ENCODE results near the gene GUK1.

Gene GUK1

GRCh38 chr1:228097333-228098081, 42.6 kb upstream of the GUK1 start:
- peaks cover 0 to 25% of the 10 kb centered on the region in 2 donors for H3K4me1 ChIP-seq (ENCODE audit: control insufficient read depth in 1 of 2, insufficient read depth in 2 of 2, low read length in 2 of 2)
- no peak overlapping the region for H3K27ac ChIP-seq (ENCODE audit: low read length)
- no peaks in the 10 kb centered on the region for H3K27me3 ChIP-seq (ENCODE audit: low read depth, low read length)
- peaks cover 29 to 60% of the 10 kb centered on the region in 2 donors for H3K36me3 ChIP-seq (ENCODE audit: control insufficient read depth in 1 of 2, insufficient read depth in 2 of 2, low read length in 2 of 2)
- H3K9me3 ChIP-seq (ENCODE audit: control insufficient read depth in 1 of 2, low read length in 2 of 2): peaks cover 6 to 14% of the 10 kb centered on the region in 2 donors
- H3K4me3 ChIP-seq (ENCODE audit: low read depth in 1 of 2, low read length in 2 of 2): no peak overlapping the region

GRCh38 chr1:228098323-228098931, 41.7 kb upstream of the GUK1 start:
- Histone ChIP-seq H3K4me1 (ENCODE audit: control insufficient read depth in 1 of 2, insufficient read depth in 2 of 2, low read length in 2 of 2) (peaks cover 0 to 25% of the 10 kb centered on the region in 2 donors), H3K36me3 (ENCODE audit: control insufficient read depth in 1 of 2, insufficient read depth in 2 of 2, low read length in 2 of 2) (peaks cover 29 to 54% of the 10 kb centered on the region in 2 donors), H3K9me3 (ENCODE audit: control insufficient read depth in 1 of 2, low read length in 2 of 2) (peaks cover 6 to 14% of the 10 kb centered on the region in 2 donors), H3K27ac (ENCODE audit: low read length) (no peak overlapping the region), H3K4me3 (ENCODE audit: low read depth in 1 of 2, low read length in 2 of 2) (no peak overlapping the region), H3K27me3 (ENCODE audit: low read depth, low read length) (no peaks in the 10 kb centered on the region)

GRCh38 chr1:228099331-228099732, 40.7 kb upstream of the GUK1 start:
- Histone ChIP-seq H3K9me3 (ENCODE audit: control insufficient read depth in 1 of 2, low read length in 2 of 2) (peaks cover 2 to 9% of the 10 kb centered on the region in 2 donors), H3K4me1 (ENCODE audit: control insufficient read depth in 1 of 2, insufficient read depth in 2 of 2, low read length in 2 of 2) (peaks cover 0 to 34% of the 10 kb centered on the region in 2 donors), H3K27ac (ENCODE audit: low read length) (no peak overlapping the region), H3K36me3 (ENCODE audit: control insufficient read depth in 1 of 2, insufficient read depth in 2 of 2, low read length in 2 of 2) (peaks cover 29 to 50% of the 10 kb centered on the region in 2 donors), H3K4me3 (ENCODE audit: low read depth in 1 of 2, low read length in 2 of 2) (no peak overlapping the region), H3K27me3 (ENCODE audit: low read depth, low read length) (no peaks in the 10 kb centered on the region)

GRCh38 chr1:228100822-228101613, 39.1 kb upstream of the GUK1 start:
- Histone ChIP-seq H3K27ac (ENCODE audit: low read length) (no peak overlapping the region), H3K9me3 (ENCODE audit: control insufficient read depth in 1 of 2, low read length in 2 of 2) (no peaks in the 10 kb centered on the region), H3K27me3 (ENCODE audit: low read depth, low read length) (no peaks in the 10 kb centered on the region), H3K4me1 (ENCODE audit: control insufficient read depth in 1 of 2, insufficient read depth in 2 of 2, low read length in 2 of 2) (peaks cover 0 to 38% of the 10 kb centered on the region in 2 donors), H3K36me3 (ENCODE audit: control insufficient read depth in 1 of 2, insufficient read depth in 2 of 2, low read length in 2 of 2) (peaks cover 29 to 50% of the 10 kb centered on the region in 2 donors), H3K4me3 (ENCODE audit: low read depth in 1 of 2, low read length in 2 of 2) (no peak overlapping the region)

- H3K4me3 ChIP-seq (ENCODE audit: low read depth in 1 of 2, low read length in 2 of 2): peak overlapping the region in 1 of 2 donors; percentile 92
- no peak overlapping the region for H3K27ac ChIP-seq (ENCODE audit: low read length)
- H3K36me3 ChIP-seq (ENCODE audit: control insufficient read depth in 1 of 2, insufficient read depth in 2 of 2, low read length in 2 of 2): peaks cover 30 to 56% of the 10 kb centered on the region in 2 donors
- no peaks in the 10 kb centered on the region for H3K9me3 ChIP-seq (ENCODE audit: control insufficient read depth in 1 of 2, low read length in 2 of 2)
- H3K27me3 ChIP-seq (ENCODE audit: low read depth, low read length): no peaks in the 10 kb centered on the region
- peaks cover 0 to 33% of the 10 kb centered on the region in 2 donors for H3K4me1 ChIP-seq (ENCODE audit: control insufficient read depth in 1 of 2, insufficient read depth in 2 of 2, low read length in 2 of 2)
Observed at GRCh38 chr1:228101614-228101993, 38.5 kb upstream of the GUK1 start.

- H3K9me3 ChIP-seq (ENCODE audit: control insufficient read depth in 1 of 2, low read length in 2 of 2): no peaks in the 10 kb centered on the region
- peaks cover 32 to 57% of the 10 kb centered on the region in 2 donors for H3K36me3 ChIP-seq (ENCODE audit: control insufficient read depth in 1 of 2, insufficient read depth in 2 of 2, low read length in 2 of 2)
- no peaks in the 10 kb centered on the region for H3K27me3 ChIP-seq (ENCODE audit: low read depth, low read length)
- H3K4me3 ChIP-seq (ENCODE audit: low read depth in 1 of 2, low read length in 2 of 2): peak overlapping the region; percentile 21 to 92
- H3K4me1 ChIP-seq (ENCODE audit: control insufficient read depth in 1 of 2, insufficient read depth in 2 of 2, low read length in 2 of 2): peaks cover 0 to 30% of the 10 kb centered on the region in 2 donors
- no peak overlapping the region for H3K27ac ChIP-seq (ENCODE audit: low read length)
Observed at GRCh38 chr1:228101994-228102790, 37.9 kb upstream of the GUK1 start.

- H3K27ac ChIP-seq (ENCODE audit: low read length): no peak within 1 kb of the TSS
- H3K27me3 ChIP-seq (ENCODE audit: low read depth, low read length): no peaks in the 10 kb centered on the region
- peaks cover 0 to 34% of the 10 kb centered on the region in 2 donors for H3K4me1 ChIP-seq (ENCODE audit: control insufficient read depth in 1 of 2, insufficient read depth in 2 of 2, low read length in 2 of 2)
- H3K9me3 ChIP-seq (ENCODE audit: control insufficient read depth in 1 of 2, low read length in 2 of 2): no peaks in the 10 kb centered on the region
- H3K36me3 ChIP-seq (ENCODE audit: control insufficient read depth in 1 of 2, insufficient read depth in 2 of 2, low read length in 2 of 2): peaks cover 29 to 57% of the 10 kb centered on the region in 2 donors
- peak within 1 kb of the TSS; percentile 57 to 92 for H3K4me3 ChIP-seq (ENCODE audit: low read depth in 1 of 2, low read length in 2 of 2)
Observed at GRCh38 chr1:228102791-228103620, 37.1 kb upstream of the GUK1 start, which contains the start of gene C1orf35. C1orf35 (minus strand) TSS chr1:228103325; CDS start chr1:228103227, 98 bp downstream.

- H3K9me3 ChIP-seq (ENCODE audit: control insufficient read depth in 1 of 2, low read length in 2 of 2): no peaks in the 10 kb centered on the region
- H3K36me3 ChIP-seq (ENCODE audit: control insufficient read depth in 1 of 2, insufficient read depth in 2 of 2, low read length in 2 of 2): peaks cover 12 to 40% of the 10 kb centered on the region in 2 donors
- H3K27ac ChIP-seq (ENCODE audit: low read length): no peak overlapping the region
- H3K4me1 ChIP-seq (ENCODE audit: control insufficient read depth in 1 of 2, insufficient read depth in 2 of 2, low read length in 2 of 2): peaks cover 0 to 43% of the 10 kb centered on the region in 2 donors
- no peaks in the 10 kb centered on the region for H3K27me3 ChIP-seq (ENCODE audit: low read depth, low read length)
- peak overlapping the region in 1 of 2 donors; percentile 92 for H3K4me3 ChIP-seq (ENCODE audit: low read depth in 1 of 2, low read length in 2 of 2)
Observed at GRCh38 chr1:228104526-228105269, 35.4 kb upstream of the GUK1 start.

- no peaks in the 10 kb centered on the region for H3K9me3 ChIP-seq (ENCODE audit: control insufficient read depth in 1 of 2, low read length in 2 of 2)
- H3K4me1 ChIP-seq (ENCODE audit: control insufficient read depth in 1 of 2, insufficient read depth in 2 of 2, low read length in 2 of 2): peaks cover 0 to 48% of the 10 kb centered on the region in 2 donors
- no peak overlapping the region for H3K27ac ChIP-seq (ENCODE audit: low read length)
- no peak overlapping the region for H3K4me3 ChIP-seq (ENCODE audit: low read depth in 1 of 2, low read length in 2 of 2)
- peaks cover 8 to 34% of the 10 kb centered on the region in 2 donors for H3K36me3 ChIP-seq (ENCODE audit: control insufficient read depth in 1 of 2, insufficient read depth in 2 of 2, low read length in 2 of 2)
- no peaks in the 10 kb centered on the region for H3K27me3 ChIP-seq (ENCODE audit: low read depth, low read length)
Observed at GRCh38 chr1:228105270-228105995, 34.6 kb upstream of the GUK1 start.

Measured in muscle layer of duodenum (tissue), 2 donors.